Upper lobe of left lung (tissue), 4 donors: ENCODE data around the gene TRHDE.

Experiments used
- CTCF ChIP-seq, 6 experiments: fragments of 450-650 bp in 4 of 6; fragments of 200-600 bp in 2 of 6; sonication (generic) in 2 of 6; IDR thresholded peaks; one replicate each; pipeline ENCODE4 v1.5.1; 2016 to 2019; ENCODE audit warnings: antibody characterized with exemption in 6 of 6
- EP300 ChIP-seq, 4 donors: sonication (generic); formaldehyde crosslinking; IDR thresholded peaks; one replicate each; pipeline ENCODE4 v1.5.1; 2017; ENCODE audit warnings: antibody characterized with exemption in 4 of 4, control low read depth in 2 of 4
- POLR2A ChIP-seq, 4 donors: fragments of 450-650 bp; IDR thresholded peaks; one replicate each; pipeline ENCODE4 v1.5.1; 2016 to 2017; ENCODE audit warnings: antibody characterized with exemption in 4 of 4, mild to moderate bottlenecking in 2 of 4

- TF ChIP-seq POLR2A (IDR thresholded peaks at IDR 0.05) (no peak), CTCF (IDR thresholded peaks at IDR 0.05) (no peak), EP300 (IDR thresholded peaks at IDR 0.05) (no peak)
These were observed 45.7 kb upstream of the TRHDE start for GRCh38 chr12:72226510-72226909.
